ENCODE data around the gene PIK3AP1. TPM values are rescaled to one million over a fixed set of nuclear protein-coding genes. Genes with fewer than 3 reads are reported as not detected.

The PIK3AP1 gene
- total and polyA plus RNA-seq, 2 of the 4 experiments (the other 2 are of a cell fraction) = under 0.01 to 0.14 TPM

GRCh38 chr10:96661632-96662031 is 58.7 kb downstream of the PIK3AP1 start:
- peaks cover 8% of the 10 kb centered on the region for H3K4me1 ChIP-seq (ENCODE audit: control insufficient read depth, insufficient read depth, low read length)
- H3K4me2 ChIP-seq (ENCODE audit: low read depth, low read length) = no peak overlapping the region
- H3K4ac ChIP-seq (ENCODE audit: low read depth, low read length) = no peak overlapping the region
- CTCF ChIA-PET = no interaction called here
- POLR2A ChIA-PET (ENCODE audit: unreplicated experiment) = no interaction called here
- no peak overlapping the region for H3K9ac ChIP-seq (ENCODE audit: low read depth, low read length)
- H4K5ac ChIP-seq (ENCODE audit: low read depth, low read length) = no peak overlapping the region
- H2BK5ac ChIP-seq (ENCODE audit: low read depth, low read length, poor library complexity, severe bottlenecking) = no peak overlapping the region
- no peak overlapping the region for H2AK9ac ChIP-seq (replicated peaks; ENCODE audit: low read depth, low read length, poor library complexity)
- no peak overlapping the region for H3K18ac ChIP-seq (ENCODE audit: low read depth, low read length)
- no peak overlapping the region for H3K27ac ChIP-seq (ENCODE audit: insufficient read depth, low read length)
- dilution Hi-C loops (cut with HindIII; ENCODE audit: low sequenced_read_pairs, unreplicated experiment) = no loop called here
- no peaks in the 10 kb centered on the region for H3K9me3 ChIP-seq (ENCODE audit: control insufficient read depth, insufficient read depth, low read length)
- no peak for DNase-seq
- no peak for TF ChIP-seq FOS (IDR thresholded peaks at IDR 0.05; ENCODE audit: low read depth, low read length)
- TF ChIP-seq RFX5 (IDR thresholded peaks at IDR 0.05; ENCODE audit: low read depth, low read length) = no peak
- TF ChIP-seq USF2 (IDR thresholded peaks at IDR 0.05; ENCODE audit: low read depth, low read length) = no peak
- no peak for TF ChIP-seq SMC3 (IDR thresholded peaks at IDR 0.05; ENCODE audit: low read depth, low read length)
- no peak for TF ChIP-seq NFE2L2 (IDR thresholded peaks at IDR 0.05; ENCODE audit: low read depth, low read length)
- TF ChIP-seq RAD21 (IDR thresholded peaks at IDR 0.05; ENCODE audit: low read length) = no peak
- TF ChIP-seq CTCF (conservative IDR thresholded peaks at IDR 0.05; ENCODE audit: low read depth, low read length) = no peak
- TF ChIP-seq MAZ (IDR thresholded peaks at IDR 0.05; ENCODE audit: borderline replicate concordance, low read depth, low read length) = no peak
- TF ChIP-seq RCOR1 (IDR thresholded peaks at IDR 0.05; ENCODE audit: insufficient replicate concordance, low read length) = no peak
- TF ChIP-seq CEBPB (IDR thresholded peaks at IDR 0.05; ENCODE audit: low read depth, low read length) = no peak
- no peak for TF ChIP-seq POLR2A (IDR thresholded peaks at IDR 0.05; ENCODE audit: low read depth, low read length)
- TF ChIP-seq CHD1 (IDR thresholded peaks at IDR 0.05; ENCODE audit: low read depth, low read length) = no peak
- TF ChIP-seq ELK1 (IDR thresholded peaks at IDR 0.05; ENCODE audit: borderline replicate concordance, low read depth, low read length) = no peak
- TF ChIP-seq MAFK (IDR thresholded peaks at IDR 0.05; ENCODE audit: low read depth, low read length) = no peak
- TF ChIP-seq MXI1 (IDR thresholded peaks at IDR 0.05; ENCODE audit: borderline replicate concordance, low read depth, low read length) = no peak
- no peak for TF ChIP-seq BHLHE40 (IDR thresholded peaks at IDR 0.05; ENCODE audit: low read depth, low read length)
- H3K56ac ChIP-seq (ENCODE audit: extremely low read depth, insufficient read depth, low read length) = no peak overlapping the region
- H2BK120ac ChIP-seq (ENCODE audit: low read depth, low read length) = no peak overlapping the region
- H3K4me3 ChIP-seq (ENCODE audit: insufficient read depth, low read depth, low read length) = no peak overlapping the region
- BruUV-seq (replicated peaks) = no TSS peak
- no peak overlapping the region for H3K14ac ChIP-seq (replicated peaks; ENCODE audit: low read depth, low read length)
- H2AFZ ChIP-seq (replicated peaks; ENCODE audit: low read length, poor library complexity) = no peak overlapping the region
- no peak overlapping the region for H4K8ac ChIP-seq (ENCODE audit: low read depth in 2 of 2, low read length in 2 of 2)
- no peak for ATAC-seq (ENCODE audit: low read depth)
- H3K27me3 ChIP-seq (ENCODE audit: control insufficient read depth, insufficient read depth, low read length) = peaks cover 3% of the 10 kb centered on the region
- intact Hi-C loops (cut with micrococcal nuclease) = no loop called here
- H2AK5ac ChIP-seq (ENCODE audit: low read depth, low read length) = no peak overlapping the region
- in situ Hi-C loops (cut with MboI; ENCODE audit: low sequenced_read_pairs) = no loop called here
- H3K23ac ChIP-seq (ENCODE audit: low read depth, low read length) = no peak overlapping the region
- no peaks in the 10 kb centered on the region for H3K79me1 ChIP-seq (ENCODE audit: low read depth in 1 of 2, low read length in 2 of 2)
- H4K91ac ChIP-seq (ENCODE audit: insufficient read depth, low read depth, low read length) = no peak overlapping the region
- no peaks in the 10 kb centered on the region for H3K36me3 ChIP-seq (ENCODE audit: control insufficient read depth, insufficient read depth, low read length)
- H2BK15ac ChIP-seq (ENCODE audit: low read depth, low read length) = no peak overlapping the region
- 100% methylated on average over 1 of the region's 2 CpGs; no CpG with 5 or more reads in 1 of the 2 experiments for WGBS, 2 experiments (ENCODE audit: extremely low coverage in 2 of 2, insufficient read length in 1 of 2)
- H4K20me1 ChIP-seq (ENCODE audit: insufficient read depth, low read length) = no peaks in the 10 kb centered on the region
- H2BK20ac ChIP-seq (ENCODE audit: low read depth, low read length) = no peak overlapping the region
- H3K9me1 ChIP-seq (ENCODE audit: insufficient read depth, low read length) = peaks cover 5% of the 10 kb centered on the region
